Fibroblast of peridontal ligament (primary cell): ENCODE measurements around the gene MALAT1.
A peak's percentile ranks its signal among the peaks of the same experiment; 100 is the strongest.

Source experiments
- DNase-seq: peaks from one replicate; pipeline ENCODE4 v3.0.0-alpha.2; 2010; ENCODE audit errors: extremely low read depth

Gene MALAT1

DNA sequence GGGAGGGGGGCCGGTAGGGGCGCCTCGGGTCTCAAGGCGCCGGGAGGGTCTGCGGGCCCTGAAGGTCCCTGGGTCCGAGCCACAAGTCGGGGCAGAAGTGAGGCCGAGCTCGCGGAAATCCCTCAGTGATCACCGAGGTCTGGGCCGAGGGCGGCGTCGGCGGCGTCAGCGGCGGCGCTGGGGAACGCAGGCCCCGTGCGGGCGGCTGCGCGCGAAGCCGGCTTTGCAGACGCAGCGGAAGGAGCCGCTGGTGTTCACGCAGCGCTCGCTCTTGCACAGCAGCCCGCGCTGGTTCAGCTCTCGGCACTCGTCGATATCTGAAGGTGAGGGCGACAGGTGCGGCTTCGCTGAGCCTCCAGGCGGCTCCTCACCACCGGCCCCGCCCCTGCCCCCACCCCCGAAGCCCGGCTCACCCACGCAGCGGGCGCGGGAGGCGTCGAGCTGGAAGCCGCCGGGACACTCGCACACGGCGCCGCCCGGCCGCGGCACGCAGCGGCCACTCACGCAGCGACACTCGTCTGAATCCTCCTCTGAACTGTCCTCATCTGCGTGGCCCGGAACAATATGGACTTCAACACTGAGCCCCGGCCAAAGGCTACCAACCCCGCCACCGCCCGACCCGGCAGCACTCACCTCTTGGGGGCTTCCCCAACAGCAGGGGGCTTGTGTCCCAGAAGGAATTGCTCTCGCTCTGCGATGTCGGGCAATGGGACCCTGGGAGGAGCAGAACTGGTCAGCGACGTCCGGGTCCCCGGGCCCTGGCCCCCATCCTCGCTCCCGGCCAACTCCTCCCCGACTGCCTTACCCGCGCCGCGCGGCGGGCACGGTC, 40.3 kb downstream of the MALAT1 start:
- DNase-seq: no peak

DNA sequence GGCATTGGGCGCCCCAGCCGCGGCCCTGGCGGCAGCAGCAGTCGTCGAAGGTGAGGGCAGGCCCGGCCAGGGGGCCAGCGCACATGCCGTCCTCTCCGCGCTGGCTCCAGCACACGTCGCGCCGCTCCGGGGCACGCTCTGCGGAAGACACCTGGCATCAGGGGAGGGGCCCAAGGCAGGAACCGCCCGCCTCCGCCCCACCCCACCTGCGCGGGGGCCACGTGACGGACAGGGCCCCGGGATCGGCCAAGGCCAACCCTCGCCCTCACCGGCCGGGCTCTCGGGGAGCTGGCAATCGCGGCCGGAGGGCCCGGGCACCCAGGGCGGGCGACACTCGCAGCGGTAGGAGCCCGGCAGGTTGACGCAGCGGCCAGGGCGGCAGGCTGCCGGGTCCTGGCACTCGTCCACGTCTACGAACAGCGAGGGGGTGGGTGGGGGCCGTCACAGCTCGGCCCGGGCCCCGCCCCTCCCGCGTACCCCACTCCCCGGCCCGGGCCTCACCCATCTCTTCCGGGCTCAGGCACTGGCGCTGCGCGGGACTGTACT, 41.0 kb downstream of the MALAT1 start:
- DNase-seq: no peak

DNA sequence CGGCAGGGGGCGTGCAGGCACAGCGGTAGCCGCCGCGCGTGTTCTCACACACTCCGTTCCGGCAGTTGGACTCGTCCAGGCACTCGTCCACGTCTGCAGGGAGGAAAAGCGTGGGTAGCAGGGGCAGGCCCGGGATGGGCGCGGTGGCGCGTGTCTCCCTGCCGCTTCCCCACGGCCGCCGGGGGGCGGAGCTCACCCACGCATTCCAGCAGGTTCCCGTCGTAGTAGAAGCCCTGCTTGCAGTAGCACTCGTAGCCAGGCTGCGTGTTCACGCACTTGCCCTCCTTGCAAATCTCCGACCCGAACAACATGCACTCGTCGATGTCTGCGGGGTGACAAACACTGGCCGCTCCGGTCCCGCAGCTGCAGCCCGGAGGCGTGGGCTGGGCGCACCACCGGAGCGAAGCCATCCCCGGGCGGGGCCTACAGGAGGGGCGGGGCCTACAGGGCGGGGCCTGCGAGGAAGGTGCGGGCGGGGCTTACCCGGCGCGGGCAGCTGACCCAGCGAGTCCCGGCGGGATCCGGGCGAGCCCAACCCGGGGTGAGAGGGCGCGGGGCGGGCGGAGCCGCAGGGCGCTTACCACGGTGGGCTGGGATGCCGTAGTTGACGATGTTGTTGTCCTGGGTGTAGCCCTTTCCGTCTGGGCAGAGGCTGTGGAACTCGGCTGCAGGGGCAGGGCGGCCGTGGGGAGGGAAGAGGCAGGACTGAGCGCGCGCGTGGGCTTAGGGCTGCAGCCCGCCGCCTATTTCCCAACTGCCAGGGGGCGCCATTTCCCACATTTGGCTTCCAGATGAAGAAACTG, 41.6 kb downstream of the MALAT1 start:
- peak; percentile 82 for DNase-seq

DNA sequence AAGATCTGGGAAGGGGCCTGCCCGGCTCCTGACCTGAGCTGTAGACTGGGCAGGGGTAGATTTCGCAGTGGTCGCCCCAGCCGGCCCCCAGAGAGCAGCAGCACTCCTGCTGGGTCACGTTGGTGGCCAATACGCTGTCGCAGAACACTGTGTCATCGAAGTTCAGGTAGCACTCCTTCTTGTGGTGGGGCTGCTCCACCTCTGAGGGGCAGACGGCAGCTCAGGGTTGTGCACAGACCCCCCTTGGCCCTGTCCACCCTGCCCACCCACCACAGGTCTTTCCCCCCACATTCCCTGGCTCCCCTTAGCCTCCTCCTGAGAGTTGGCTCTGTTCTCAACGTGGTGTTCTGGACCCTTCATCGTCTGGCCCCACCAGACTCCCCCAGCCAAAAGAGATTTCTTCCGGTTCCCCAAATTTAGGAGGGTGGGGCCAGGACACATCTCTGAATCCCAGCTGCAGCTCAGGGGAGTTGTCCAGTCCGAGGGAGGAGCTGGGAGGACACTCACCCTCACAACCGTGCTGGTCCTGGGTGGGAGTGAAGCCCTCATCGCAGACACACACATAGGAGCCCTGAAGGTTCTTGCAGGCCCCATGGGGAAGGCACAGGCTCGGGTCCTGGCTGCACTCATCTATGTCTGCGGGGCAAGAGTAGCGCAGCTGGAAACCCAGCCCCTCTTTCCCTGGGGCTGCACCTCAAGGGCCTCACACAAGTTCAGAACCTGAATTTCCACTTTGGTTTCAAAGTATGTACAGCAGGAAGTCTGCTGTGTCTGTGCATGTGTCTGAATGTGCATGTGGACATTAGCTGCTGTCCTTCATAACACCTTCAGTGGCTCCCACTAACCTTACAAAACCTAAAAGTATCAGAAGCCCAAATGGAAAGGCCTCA, 42.5 kb downstream of the MALAT1 start:
- no peak for DNase-seq

DNA sequence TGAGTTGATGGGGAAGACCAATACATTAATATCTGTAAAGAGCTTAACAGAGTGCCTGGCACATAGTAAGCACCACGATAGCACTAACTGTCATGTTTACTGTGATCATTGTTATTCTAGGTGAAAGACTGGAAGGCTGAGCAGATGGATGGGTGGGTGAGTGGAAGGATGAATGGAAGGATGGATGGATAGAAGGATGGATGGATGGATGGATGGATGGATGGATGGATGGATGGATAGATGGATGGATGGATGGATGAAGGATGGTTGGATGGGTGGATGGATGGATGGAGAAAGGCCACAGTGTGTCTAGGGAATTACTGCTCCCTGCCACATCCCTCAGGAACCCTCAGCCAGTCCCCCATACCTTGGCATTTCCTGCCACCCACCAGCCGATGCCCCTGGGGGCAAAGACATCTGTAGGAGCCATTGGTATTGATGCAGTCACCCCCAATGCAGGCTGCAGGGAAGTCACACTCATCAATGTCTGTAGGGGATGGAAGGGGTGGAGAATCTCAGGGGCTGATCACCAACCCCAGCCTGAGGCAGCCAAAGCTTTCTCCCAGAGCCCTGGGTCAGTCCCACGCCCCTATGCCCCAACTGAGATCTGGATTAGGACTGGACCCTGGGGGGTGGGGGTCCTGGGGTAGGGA, 44.0 kb downstream of the MALAT1 start:
- DNase-seq: no peak

DNA sequence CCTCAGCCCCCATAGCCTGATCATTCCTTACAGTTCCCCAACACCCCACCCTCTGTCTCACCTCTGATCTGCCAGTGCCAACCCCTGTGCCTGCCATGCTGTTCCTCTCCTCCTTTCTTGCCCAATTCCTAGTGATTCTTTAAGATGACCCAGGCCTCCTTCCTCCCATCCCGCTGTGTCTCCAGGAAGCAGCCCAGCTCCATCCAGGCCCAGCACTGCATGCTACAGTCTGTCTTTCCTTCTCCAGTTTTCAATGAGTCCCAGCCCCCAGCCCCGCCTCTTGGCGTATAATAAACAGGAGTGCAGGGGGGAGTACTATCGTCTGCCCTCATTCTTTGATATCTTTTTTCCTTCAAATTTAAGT, 47.0 kb downstream of the MALAT1 start:
- no peak for DNase-seq

DNA sequence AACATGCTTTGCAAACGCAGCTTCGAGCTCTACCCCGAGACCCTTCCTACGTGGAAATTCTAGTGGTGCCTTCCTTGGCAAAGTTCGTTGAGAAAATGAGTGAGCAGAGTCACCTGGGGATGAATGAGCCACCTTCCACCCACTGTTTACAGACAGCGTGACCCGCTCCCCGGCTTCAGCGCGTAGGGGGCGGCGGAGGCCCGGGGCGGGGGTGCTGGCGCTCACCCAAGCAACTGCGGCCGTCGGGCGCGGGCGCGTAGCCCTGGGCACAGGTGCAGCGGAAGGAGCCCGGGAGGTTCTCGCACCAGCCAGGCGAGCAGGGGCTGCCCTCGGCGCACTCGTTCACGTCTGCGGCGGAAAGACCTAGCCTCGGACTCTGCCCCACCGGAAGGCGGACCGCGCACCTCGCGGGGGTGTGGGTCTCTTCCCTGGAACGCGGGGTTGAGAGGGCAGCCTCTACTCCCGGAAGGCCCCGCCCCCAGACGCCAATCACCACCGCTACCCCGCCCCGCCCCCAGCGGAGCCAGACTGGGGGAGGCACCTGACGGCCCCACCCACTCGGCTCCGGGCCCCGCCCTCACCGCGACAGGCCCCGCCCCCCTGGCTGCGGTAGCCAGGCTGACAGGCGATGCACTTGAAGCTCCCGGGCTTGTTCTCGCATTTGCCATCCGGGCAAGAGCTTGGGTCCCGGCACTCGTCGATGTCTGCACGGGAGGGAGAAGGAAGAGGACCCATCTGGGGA, 47.5 kb downstream of the MALAT1 start:
- DNase-seq: no peak

DNA sequence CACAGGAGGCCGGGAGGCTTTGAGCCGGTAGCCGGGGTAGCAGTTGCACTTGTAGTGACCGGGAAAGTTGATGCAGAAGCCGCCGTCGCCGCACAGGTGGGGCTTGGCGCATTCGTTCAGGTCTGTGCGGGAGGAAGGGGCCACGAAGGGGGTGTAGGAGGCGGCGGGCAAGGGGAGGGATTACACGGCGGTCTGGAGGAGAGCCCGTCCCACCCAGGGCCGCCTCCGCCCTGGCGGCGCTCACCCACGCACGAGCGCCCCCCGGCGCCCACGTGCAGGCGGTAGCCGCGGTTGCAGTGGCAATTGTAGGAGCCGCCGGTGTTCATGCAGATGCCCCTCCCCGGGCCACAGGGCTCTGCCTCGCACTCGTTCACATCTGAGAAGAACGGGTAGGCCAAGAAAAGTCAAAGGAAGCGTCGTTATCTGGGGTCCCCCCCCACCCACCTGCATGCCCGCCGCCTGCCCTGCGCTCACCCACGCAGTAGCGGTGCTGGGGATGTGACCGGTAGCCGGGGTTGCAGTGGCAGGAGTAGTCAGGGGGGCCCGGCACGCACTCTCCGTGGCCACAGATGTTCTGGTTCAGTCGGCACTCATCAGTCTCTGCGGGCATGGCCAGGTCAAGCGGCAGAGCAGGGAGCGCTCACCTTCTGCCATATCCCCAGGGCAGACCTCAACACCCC, 48.7 kb downstream of the MALAT1 start:
- DNase-seq: no peak

DNA sequence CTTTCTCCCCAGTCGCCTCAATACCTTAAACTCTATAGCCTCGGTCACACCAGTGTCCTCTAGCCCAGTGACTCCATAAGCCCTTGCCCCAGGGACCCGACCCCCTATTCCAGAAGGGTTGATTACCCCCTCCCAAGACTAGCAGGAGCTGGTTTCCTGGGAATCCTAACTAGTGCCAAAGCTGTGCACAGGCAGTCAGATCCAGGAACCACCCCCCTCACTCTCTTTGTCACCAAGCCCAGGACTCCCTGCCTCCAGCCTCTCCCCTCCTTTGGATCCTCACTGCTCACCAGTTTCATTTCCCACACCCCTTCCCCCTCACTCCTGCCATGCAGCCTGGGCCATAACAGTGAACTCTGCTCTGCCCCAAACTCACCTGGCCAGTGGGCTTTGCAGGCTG, 49.5 kb downstream of the MALAT1 start:
- no peak for DNase-seq

DNA sequence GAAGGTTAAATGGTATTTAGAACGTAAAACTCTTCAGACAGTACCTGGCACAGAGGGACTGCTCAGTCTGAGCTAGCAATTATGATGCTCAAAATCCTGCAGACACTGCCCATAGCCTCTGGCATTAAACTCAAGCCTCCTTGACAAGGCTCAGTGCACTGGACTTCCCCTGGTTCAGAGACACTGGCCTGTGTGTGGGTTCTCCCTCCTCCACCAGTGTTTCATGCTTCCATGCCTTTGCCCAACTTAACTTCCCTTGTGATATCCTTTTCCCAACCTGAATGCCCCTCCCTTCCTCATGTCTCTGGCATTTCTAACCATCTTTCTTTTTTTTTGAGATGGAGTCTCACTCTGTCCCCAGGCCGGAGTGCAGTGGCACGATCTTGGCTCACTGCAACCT, 50.3 kb downstream of the MALAT1 start:
- DNase-seq: no peak

DNA sequence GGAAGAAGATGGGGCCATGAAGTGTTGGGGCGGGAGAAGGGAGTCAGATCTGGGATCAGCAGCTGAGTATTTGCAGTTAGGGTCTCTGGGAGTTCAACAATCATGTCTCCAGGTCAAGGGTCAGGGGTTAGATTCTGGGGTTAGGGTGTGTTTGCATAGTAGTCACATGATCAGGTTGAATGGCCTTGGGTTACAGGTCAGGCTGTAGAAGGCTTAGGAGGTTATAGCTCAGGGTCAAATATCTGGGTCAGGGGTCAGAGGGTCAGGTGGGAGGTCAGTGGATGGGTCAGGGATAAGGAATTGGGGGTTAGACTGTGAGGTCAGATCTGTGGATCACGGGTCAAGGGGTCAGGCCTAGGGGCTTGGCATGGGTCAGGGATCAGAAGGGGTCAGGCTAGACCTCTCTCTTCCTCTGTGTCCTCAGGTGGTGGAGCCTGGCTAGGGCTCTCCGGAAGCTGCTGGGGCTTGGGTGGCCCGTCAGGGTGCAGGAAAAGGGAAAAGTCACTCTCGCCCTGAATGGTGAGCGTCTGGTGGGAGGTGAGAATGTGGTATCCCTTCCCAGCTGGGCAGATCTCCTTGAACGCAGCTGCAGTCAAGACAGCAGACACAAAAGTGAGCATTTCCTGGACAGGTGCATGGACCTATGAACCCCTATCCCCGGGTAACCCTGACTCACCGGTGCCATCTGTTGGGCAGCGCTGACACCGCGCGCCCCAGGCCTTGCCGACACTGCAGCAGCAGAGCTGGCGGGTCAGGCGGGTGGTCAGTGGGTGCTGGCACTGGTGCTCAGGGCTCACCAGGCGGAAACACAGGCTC, 52.9 kb downstream of the MALAT1 start:
- no peak for DNase-seq

DNA sequence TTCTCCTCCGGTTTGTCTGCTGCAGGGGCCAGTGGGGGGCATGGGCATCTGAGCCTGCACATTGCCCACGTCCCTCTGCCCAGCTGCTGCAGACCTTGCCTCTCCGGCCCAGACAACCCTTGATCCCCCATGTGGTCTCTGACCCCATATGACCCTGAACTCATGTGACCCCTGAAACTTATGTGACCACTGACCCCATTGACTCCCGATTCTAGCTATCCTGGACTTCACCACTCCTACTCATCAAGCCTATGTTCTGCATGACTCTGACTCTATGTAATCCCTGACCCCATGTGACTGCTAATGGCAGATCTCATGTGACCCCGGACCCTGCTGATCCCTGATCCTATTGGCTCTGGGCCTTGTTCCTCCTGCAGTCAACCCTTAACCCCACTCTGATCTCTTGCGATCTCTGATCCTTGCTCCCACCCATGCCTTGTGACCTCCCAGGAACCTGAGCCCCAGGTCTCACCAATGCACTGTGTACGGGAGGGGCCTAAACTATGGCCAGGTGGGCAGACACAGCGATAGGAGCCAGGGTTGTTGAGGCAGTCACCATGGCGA, 53.6 kb downstream of the MALAT1 start:
- no peak for DNase-seq

DNA sequence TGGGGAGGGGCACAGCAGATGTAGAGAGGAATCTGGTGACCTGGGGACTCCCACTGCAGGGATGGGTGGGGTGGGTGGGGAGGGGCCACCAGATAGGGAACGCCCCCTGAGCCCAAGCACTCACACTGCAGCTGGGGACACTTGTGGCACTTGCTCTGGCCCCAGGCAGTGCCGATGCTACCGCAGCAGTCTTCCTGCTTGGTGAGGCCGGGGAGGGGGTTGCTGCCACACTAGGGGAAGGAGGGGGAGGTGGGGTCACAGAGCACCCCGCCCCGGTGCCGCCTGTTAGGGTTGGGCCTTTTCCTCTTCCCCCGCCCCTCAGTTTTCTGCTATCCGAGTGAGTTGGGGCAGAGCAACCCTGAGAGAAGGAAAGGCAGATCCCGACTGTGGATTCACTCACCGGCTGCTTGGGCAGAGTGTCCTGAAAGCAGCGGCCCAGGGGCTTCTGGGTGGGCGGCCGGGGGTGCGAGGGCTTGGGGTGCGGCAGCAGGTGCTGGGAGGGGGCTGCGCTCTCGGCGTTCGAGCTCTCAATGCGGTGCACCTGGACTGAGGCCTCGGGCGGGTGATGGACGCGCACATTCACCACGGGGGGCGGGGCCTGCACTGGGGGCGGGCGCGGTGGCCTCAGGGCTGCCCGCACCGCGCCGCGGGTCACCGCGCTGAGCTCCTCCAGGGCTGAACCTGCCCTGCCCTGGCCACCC, 54.6 kb downstream of the MALAT1 start:
- DNase-seq: no peak

DNA sequence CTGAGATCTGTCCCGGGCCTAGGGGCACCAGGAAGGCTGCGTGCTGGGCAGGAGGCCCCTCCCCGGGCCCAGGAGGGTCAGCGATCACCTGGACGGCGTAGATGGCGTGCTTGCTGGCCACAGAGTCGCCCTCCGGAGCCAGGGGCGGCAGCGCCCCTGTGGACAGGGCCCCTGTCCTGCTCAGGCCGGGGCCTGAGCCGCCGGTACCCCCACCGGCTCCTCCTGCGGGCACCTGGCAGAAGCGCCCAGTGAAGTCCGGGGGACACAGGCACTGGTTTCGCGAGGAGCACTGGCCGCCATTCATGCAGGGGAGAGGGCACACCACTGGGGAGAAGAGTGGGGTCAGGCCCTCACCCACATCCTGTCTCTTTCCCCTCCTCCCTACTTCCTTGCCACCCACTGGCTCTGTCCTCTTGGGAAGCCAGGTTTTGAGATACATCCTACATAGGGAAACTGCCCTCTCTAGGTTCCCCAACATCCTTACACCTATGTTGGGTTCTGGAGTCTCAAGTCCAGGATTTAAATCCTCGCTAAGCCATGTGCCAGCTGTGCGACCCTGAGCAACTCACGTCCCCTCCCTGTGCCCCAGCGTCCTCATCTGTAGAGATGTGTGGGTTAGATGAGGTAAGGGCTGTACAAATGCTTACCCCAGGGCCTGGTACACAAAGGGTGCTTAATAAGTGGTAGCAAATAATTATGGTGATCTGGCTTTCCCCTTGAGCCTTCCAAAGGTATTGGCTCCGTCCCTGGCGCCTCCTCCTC, 55.4 kb downstream of the MALAT1 start:
- no peak for DNase-seq

DNA sequence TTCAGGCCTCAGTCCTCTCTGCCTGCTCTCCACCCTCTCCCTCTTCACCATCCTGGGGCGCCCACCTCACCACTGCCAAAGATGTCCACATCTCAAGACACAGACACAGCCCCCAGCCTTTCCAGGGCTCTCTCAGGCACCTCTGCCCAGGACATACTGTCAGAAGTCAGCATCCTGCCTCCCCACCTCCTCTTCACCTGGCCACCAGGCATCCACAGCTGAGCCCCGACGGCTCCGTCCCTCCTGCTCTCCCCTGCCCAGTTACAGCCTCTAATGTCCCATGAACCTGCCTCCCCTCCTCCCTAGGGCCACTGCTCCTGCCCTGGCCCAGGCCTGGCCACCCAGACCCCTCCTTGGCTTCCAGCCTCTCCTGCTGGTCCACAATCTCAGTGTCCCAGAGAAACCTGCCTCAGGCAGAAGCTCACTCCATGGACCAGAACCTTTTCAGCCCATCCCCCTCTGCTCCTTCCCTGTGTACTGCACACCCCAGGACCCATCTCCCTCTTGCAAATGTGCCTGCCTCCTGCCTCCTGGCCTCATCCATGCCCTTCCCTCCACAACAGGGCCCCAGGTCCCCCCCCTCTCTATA, 56.1 kb downstream of the MALAT1 start:
- no peak for DNase-seq

DNA sequence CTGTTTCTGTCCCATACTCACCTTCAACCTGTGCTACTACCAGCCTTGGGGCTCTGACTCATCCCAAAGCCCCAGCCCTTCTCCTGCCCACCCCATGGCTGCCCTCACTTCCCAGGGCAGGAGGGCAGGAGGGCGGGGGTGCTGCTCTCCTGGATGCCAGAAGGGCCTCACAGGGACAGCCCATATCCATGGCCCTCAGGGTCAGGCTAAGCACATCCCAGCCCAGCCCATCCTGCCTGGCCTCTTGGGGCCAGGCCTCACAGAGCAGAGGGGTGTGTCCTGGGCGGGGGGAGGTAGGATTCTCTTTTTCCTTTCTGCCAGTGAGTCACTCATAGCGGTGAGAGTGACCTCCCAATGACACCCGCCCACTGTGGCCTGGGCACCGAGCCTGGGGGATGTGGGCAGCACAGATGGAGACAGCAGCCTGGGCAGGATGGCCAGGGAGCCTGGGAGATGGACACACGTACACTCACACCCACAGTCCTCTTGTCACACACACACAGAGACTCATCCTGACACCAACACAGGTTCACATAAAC, 56.9 kb downstream of the MALAT1 start:
- peak; percentile 75 for DNase-seq
